ENCODE measurements around the gene CDON.

The CDON gene
- total RNA-seq: 2.0 to 4.3 reads per million in 2 donors

GRCh38 chr11:126062679-126063506 lies at the start of gene CDON:
Gene CDON (minus strand): TSS chr11:126062866. CDS start chr11:126023476, 39,390 bp downstream.
- peak; percentile 69 for DNase-seq

- no peak for DNase-seq
These were observed 48.9 kb upstream of the CDON start for GRCh38 chr11:126111458-126112116.

- no peak for DNase-seq
These were observed 47.5 kb upstream of the CDON start for GRCh38 chr11:126109941-126110731.

GRCh38 chr11:126106594-126107328 lies 44.1 kb upstream of the CDON start:
- no peak for DNase-seq

- no peak for DNase-seq
These were observed 43.0 kb upstream of the CDON start for GRCh38 chr11:126105748-126106080.

GRCh38 chr11:126105022-126105747 lies 42.5 kb upstream of the CDON start:
- no peak for DNase-seq

- no peak for DNase-seq
These were observed 41.8 kb upstream of the CDON start for GRCh38 chr11:126104420-126104819.

- DNase-seq: no peak
These were observed 40.5 kb upstream of the CDON start for GRCh38 chr11:126103150-126103549.

GRCh38 chr11:126102436-126102981 lies 39.8 kb upstream of the CDON start:
- no peak for DNase-seq

GRCh38 chr11:126101930-126102283 lies 39.2 kb upstream of the CDON start:
- no peak for DNase-seq

GRCh38 chr11:126101251-126101929 lies 38.7 kb upstream of the CDON start:
- DNase-seq: no peak

GRCh38 chr11:126100716-126101115 lies 38.0 kb upstream of the CDON start:
- DNase-seq: no peak

GRCh38 chr11:126098204-126098769 lies 35.6 kb upstream of the CDON start:
- DNase-seq: no peak

GRCh38 chr11:126095745-126096144 lies 33.1 kb upstream of the CDON start:
- no peak for DNase-seq

GRCh38 chr11:126090452-126090851 lies 27.8 kb upstream of the CDON start:
- no peak for DNase-seq

- no peak for DNase-seq
These were observed 26.3 kb upstream of the CDON start for GRCh38 chr11:126088999-126089398.

GRCh38 chr11:126086248-126086647 lies 23.6 kb upstream of the CDON start:
- DNase-seq: no peak

- DNase-seq: no peak
These were observed 21.9 kb upstream of the CDON start for GRCh38 chr11:126084608-126084912.

- DNase-seq: no peak
These were observed 21.4 kb upstream of the CDON start for GRCh38 chr11:126083829-126084607.
